Measurements from ENCODE around the gene MAP3K20. TPM values are rescaled to one million over a fixed set of nuclear protein-coding genes. Genes with fewer than 3 reads are reported as not detected.
"Not testable (repeated sequence)": the region's sequence is repeated elsewhere in the genome, so short reads cannot be mapped to it uniquely, and the experiment has no call there.

The MAP3K20 gene
- total and polyA plus RNA-seq, 2 experiments from 2014 or later = 7.6 to 9.6 TPM

GRCh38 chr2:173258701-173259100 lies 183.1 kb downstream of the MAP3K20 start (continued):
- no peak for TF ChIP-seq ZNF462 (CRISPR knock-in tag; IDR thresholded peaks at IDR 0.05)
- TF ChIP-seq ZNF114 (CRISPR knock-in tag; IDR thresholded peaks at IDR 0.05) = no peak
- TF ChIP-seq CTCF (conservative IDR thresholded peaks at IDR 0.05; ENCODE audit: low read depth in 2 of 2) = no peak
- TF ChIP-seq EZH2 (IDR thresholded peaks at IDR 0.05; ENCODE audit: low read depth, unreplicated experiment) = no peak
- TF ChIP-seq REST (IDR thresholded peaks at IDR 0.05; ENCODE audit: unreplicated experiment) = no peak

- H3K27ac Mint-ChIP-seq; H3K27me3 ChIP-seq (ENCODE audit: insufficient read depth); H3K36me3 ChIP-seq (ENCODE audit: insufficient read depth); H4K20me1 ChIP-seq (replicated peaks; ENCODE audit: insufficient read depth); ATAC-seq; H3K4me3 ChIP-seq; H3K27me3 Mint-ChIP-seq (ENCODE audit: insufficient read depth, low read depth, poor library complexity); DNase-seq (ENCODE audit: low spot score); H3K9me3 Mint-ChIP-seq; H3K79me2 ChIP-seq (replicated peaks; ENCODE audit: insufficient read depth); H3K4me2 ChIP-seq; H3K27ac ChIP-seq (ENCODE audit: low read depth); H3K9me2 ChIP-seq (ENCODE audit: insufficient read depth); H2AFZ ChIP-seq; H3F3A ChIP-seq (replicated peaks; ENCODE audit: low read depth); H3K4me3 Mint-ChIP-seq: not testable (repeated sequence)
- peaks cover 12% of the 10 kb centered on the region; the same call in 2 of the 3 replicates for H3K36me3 Mint-ChIP-seq (ENCODE audit: low read depth)
- H3K4me1 Mint-ChIP-seq = peaks cover 33% of the 10 kb centered on the region
- H3K4me1 ChIP-seq (ENCODE audit: insufficient read depth) = peaks cover 29% of the 10 kb centered on the region
Measured at GRCh38 chr2:173262356-173262755, 186.7 kb downstream of the MAP3K20 start.
